ENCODE data around the gene PLPP1. TPM values are rescaled to one million over a fixed set of nuclear protein-coding genes. Genes with fewer than 3 reads are reported as not detected.

The PLPP1 gene
- total RNA-seq, 1 donor from 2014 or later: 36.2 TPM

DNA sequence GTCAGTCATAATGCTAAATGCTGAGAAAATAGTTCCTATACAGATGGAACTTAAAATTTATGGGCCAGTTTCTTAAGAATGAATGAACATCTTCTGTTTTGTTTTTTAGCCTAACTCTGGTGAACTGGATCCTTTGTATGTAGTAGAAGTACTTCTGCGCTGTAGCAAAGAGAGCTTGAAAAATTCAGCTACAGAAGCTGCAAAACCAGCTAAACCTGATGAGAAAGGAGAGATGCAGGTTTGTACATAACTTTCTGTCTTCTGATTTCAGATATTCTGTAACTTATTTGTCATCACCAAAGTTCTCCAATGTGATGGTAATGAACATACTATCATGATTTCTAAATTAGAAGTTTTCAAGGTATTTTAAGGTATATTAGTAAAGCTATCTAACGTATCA, 146.9 kb downstream of the PLPP1 start:
- no peak overlapping the region for H3K4me3 ChIP-seq (ENCODE audit: low read depth, low read length)
- no peak for DNase-seq (ENCODE audit: low read depth)
- TF ChIP-seq, protein P1, sequence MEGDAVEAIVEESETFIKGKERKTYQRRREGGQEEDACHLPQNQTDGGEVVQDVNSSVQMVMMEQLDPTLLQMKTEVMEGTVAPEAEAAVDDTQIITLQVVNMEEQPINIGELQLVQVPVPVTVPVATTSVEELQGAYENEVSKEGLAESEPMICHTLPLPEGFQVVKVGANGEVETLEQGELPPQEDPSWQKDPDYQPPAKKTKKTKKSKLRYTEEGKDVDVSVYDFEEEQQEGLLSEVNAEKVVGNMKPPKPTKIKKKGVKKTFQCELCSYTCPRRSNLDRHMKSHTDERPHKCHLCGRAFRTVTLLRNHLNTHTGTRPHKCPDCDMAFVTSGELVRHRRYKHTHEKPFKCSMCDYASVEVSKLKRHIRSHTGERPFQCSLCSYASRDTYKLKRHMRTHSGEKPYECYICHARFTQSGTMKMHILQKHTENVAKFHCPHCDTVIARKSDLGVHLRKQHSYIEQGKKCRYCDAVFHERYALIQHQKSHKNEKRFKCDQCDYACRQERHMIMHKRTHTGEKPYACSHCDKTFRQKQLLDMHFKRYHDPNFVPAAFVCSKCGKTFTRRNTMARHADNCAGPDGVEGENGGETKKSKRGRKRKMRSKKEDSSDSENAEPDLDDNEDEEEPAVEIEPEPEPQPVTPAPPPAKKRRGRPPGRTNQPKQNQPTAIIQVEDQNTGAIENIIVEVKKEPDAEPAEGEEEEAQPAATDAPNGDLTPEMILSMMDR (conservative IDR thresholded peaks at IDR 0.05; ENCODE audit: low read depth, low read length): no peak

GRCh38 chr5:55386356-55386755, 148.4 kb downstream of the PLPP1 start:
- H3K4me3 ChIP-seq (ENCODE audit: low read depth, low read length): no peak overlapping the region
- TF ChIP-seq, protein P1 (conservative IDR thresholded peaks at IDR 0.05; ENCODE audit: low read depth, low read length): no peak
- no peak for DNase-seq (ENCODE audit: low read depth)

DNA sequence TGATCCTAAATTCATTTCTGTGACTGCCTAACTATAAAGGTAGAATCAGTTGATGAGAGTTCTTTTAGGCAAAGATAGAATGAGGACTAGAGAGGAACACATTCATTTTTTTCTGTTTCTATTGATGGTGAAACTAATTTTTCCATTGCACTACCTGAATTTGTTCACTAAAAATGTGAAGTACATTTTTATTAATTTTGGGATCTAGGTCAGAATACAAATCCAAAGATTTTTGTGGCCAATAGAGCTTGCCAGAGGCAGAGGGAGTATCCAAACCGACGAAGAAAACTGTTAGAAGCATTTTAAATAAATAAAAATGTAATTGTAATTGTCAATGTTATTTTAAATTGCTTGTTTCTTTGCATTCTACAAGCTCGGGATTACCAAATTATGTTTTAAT, 148.9 kb downstream of the PLPP1 start:
- TF ChIP-seq, protein P1 (conservative IDR thresholded peaks at IDR 0.05; ENCODE audit: low read depth, low read length): no peak
- DNase-seq (ENCODE audit: low read depth): no peak
- H3K4me3 ChIP-seq (ENCODE audit: low read depth, low read length): no peak overlapping the region

GRCh38 chr5:55385227-55385626, 149.5 kb downstream of the PLPP1 start:
- DNase-seq (ENCODE audit: low read depth): no peak
- TF ChIP-seq, protein P1 (conservative IDR thresholded peaks at IDR 0.05; ENCODE audit: low read depth, low read length): no peak
- no peak overlapping the region for H3K4me3 ChIP-seq (ENCODE audit: low read depth, low read length)

DNA sequence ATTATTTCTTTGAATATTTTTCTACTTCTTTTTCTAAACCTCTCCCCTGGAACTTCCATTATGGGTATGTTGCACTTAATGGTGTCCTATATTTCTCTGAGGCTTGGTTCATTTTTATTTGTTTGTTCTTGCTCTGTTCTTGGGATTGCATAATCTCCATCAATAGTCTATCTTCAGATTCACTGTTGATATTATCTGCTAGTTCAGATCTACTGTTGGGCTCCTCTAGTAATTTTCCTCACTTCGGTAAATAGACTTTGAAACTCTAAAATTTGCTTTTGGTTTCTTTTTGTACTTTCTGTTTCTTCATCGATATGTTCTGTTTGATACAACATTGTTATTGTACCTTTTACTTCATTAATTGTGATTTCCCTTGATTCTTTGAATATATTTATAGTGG, 150.7 kb downstream of the PLPP1 start:
- H3K4me3 ChIP-seq (ENCODE audit: low read depth, low read length): no peak overlapping the region
- no peak for DNase-seq (ENCODE audit: low read depth)
- TF ChIP-seq, protein P1 (conservative IDR thresholded peaks at IDR 0.05; ENCODE audit: low read depth, low read length): no peak

DNA sequence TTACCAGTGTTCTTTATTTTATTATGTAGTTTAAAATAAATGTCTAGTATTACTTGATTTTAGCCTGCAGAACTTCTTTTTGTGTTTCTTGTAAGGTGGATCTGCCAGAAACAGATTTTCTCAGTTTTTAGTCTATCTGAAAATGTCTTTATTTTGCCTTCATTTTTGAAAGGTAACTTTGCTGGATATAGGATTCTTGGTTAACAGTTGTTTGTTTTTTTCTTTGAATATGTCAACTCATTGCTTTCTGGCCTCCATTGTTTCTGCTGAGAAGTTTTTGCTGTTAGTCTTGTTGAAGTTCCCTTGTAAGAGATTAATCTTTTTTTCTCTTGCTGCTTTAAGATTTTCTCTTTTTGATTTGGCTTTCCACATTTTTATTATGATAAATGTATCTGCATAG, 151.5 kb downstream of the PLPP1 start:
- TF ChIP-seq, protein P1 (conservative IDR thresholded peaks at IDR 0.05; ENCODE audit: low read depth, low read length): no peak

DNA sequence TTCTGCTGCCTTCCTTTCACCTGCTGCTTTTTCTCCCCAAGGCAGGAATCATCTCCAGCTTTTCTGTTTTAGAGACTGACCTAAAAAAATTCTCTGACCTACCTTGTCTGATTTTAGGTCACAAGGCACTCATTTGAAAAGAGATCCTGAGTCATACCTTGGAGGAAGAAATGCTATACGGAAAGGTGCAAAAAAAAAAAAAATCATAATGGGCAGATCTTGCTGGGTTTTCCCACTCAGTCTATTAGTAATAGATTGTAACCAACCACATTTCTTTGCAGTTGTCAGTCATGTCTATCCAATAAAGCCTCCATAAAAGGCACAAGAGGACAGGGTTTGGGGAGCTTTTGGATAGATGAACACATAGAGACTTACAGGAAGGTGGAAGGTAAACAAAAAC, 157.0 kb downstream of the PLPP1 start:
- no peak overlapping the region for H3K4me3 ChIP-seq (ENCODE audit: low read depth, low read length)
- TF ChIP-seq, protein P1 (conservative IDR thresholded peaks at IDR 0.05; ENCODE audit: low read depth, low read length): no peak
- DNase-seq (ENCODE audit: low read depth): no peak

More for the DNA sequence above, 151.5 kb downstream of the PLPP1 start:
- no peak for DNase-seq (ENCODE audit: low read depth)
- no peak overlapping the region for H3K4me3 ChIP-seq (ENCODE audit: low read depth, low read length)

Measured in epithelial cell of proximal tubule (primary cell).